Loucy (cell line): ENCODE measurements around the gene HAL.

Experiments used
- EZH2phosphoT487 ChIP-seq: fragments of 200-600 bp; IDR thresholded peaks from 2 replicates; pipeline ENCODE4 v1.6.1; 2018; ENCODE audit warnings: antibody characterized with exemption, mild to moderate bottlenecking, moderate library complexity, borderline replicate concordance
- TF ChIP-seq, protein P1 (sequence below): fragments of 200-600 bp; sonication (generic); conservative IDR thresholded peaks from 2 replicates; pipeline ENCODE4 v1.5.1; 2014; ENCODE audit warnings: mild to moderate bottlenecking, antibody characterized with exemption, low read length

- TF ChIP-seq, protein P1, sequence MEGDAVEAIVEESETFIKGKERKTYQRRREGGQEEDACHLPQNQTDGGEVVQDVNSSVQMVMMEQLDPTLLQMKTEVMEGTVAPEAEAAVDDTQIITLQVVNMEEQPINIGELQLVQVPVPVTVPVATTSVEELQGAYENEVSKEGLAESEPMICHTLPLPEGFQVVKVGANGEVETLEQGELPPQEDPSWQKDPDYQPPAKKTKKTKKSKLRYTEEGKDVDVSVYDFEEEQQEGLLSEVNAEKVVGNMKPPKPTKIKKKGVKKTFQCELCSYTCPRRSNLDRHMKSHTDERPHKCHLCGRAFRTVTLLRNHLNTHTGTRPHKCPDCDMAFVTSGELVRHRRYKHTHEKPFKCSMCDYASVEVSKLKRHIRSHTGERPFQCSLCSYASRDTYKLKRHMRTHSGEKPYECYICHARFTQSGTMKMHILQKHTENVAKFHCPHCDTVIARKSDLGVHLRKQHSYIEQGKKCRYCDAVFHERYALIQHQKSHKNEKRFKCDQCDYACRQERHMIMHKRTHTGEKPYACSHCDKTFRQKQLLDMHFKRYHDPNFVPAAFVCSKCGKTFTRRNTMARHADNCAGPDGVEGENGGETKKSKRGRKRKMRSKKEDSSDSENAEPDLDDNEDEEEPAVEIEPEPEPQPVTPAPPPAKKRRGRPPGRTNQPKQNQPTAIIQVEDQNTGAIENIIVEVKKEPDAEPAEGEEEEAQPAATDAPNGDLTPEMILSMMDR: no peak
- TF ChIP-seq EZH2phosphoT487: no peak
These were observed 1.9 kb upstream of the HAL start for GRCh38 chr12:95997911-95998510.
